Activated CD4-positive, alpha-beta memory T cell treated with anti-CD3 and anti-CD28 coated beads for 36 hours (primary cell): Measurements from ENCODE around the gene PTCD1. TPM values are rescaled to one million over a fixed set of nuclear protein-coding genes. Genes with fewer than 3 reads are reported as not detected.
"Not testable (repeated sequence)": the region's sequence is repeated elsewhere in the genome, so short reads cannot be mapped to it uniquely, and the experiment has no call there.

ENCODE experiments used
- CTCF ChIA-PET: fragments of 350-600 bp; sonication (Branson Sonifier 250); formaldehyde crosslinking; loops from one replicate; lab custom pipeline; 2021; ENCODE audit warnings: antibody characterized with exemption, inconsistent platforms; lab: Charles Lee
- POLR2A ChIA-PET: fragments of 350-600 bp; sonication (Branson Sonifier 250); formaldehyde crosslinking; loops from one replicate; lab custom pipeline; 2021; ENCODE audit warnings: antibody characterized with exemption; lab: Charles Lee
- DNase-seq: peaks from one replicate; pipeline ENCODE4 v3.0.0-alpha.2; 2020
- H3K27ac Mint-ChIP-seq: one replicate; pipeline ENCODE4 v1.8.0; 2021; ENCODE audit warnings: mixed read lengths
- H3K27me3 Mint-ChIP-seq: one replicate; pipeline ENCODE4 v1.8.0; 2021; ENCODE audit warnings: mixed read lengths
- H3K36me3 Mint-ChIP-seq: one replicate; pipeline ENCODE4 v1.8.0; 2021; ENCODE audit warnings: mixed read lengths
- H3K4me1 Mint-ChIP-seq: one replicate; pipeline ENCODE4 v1.8.0; 2021; ENCODE audit warnings: low read depth, mixed read lengths
- H3K4me3 Mint-ChIP-seq: one replicate; pipeline ENCODE4 v1.8.0; 2021; ENCODE audit warnings: mild to moderate bottlenecking, mixed read lengths
- H3K9me3 Mint-ChIP-seq: one replicate; pipeline ENCODE4 v1.8.0; 2021; ENCODE audit warnings: mixed read lengths
- intact Hi-C: fragments of 100-400 bp; cut with micrococcal nuclease; formaldehyde crosslinking; loops from one replicate; pipeline ENCODE4 v1.15.1; 2023
- total RNA-seq, 2 experiments: library from RNA; stranded (reverse); gene quantifications; one replicate each; pipeline ENCODE4 v1.2.3, GENCODE V29; 2021

The PTCD1 gene
- total RNA-seq, 2 experiments from 2014 or later, result 7.4 TPM

- Mint-ChIP-seq H3K27me3 (no peaks in the 10 kb centered on the region), H3K4me3 (no peak overlapping the region), H3K4me1 (peaks cover 3% of the 10 kb centered on the region), H3K36me3 (peaks cover 28% of the 10 kb centered on the region), H3K27ac (no peak overlapping the region), H3K9me3 (no peaks in the 10 kb centered on the region)
- ChIA-PET CTCF (no interaction called here), POLR2A (interaction anchor here (2.1 kb wide), 1 partner anchor 13 kb away, joined by 7 read pairs; the partner anchor contains the start of genes BUD31 and PDAP1)
- intact Hi-C loops, result no loop called here
- no peak for DNase-seq
Observed at GRCh38 chr7:99420986-99421385, 17.6 kb downstream of the PTCD1 start.

GRCh38 chr7:99420213-99420612, 18.4 kb downstream of the PTCD1 start:
- Mint-ChIP-seq H3K9me3 (no peaks in the 10 kb centered on the region), H3K27ac (no peak overlapping the region), H3K4me3 (no peak overlapping the region), H3K4me1 (peaks cover 6% of the 10 kb centered on the region), H3K27me3 (no peaks in the 10 kb centered on the region), H3K36me3 (peaks cover 27% of the 10 kb centered on the region)
- DNase-seq, result no peak
- ChIA-PET POLR2A (interaction anchor here (0.6 to 2.1 kb wide), 3 partner anchors 12 to 77 kb away, joined by 3 to 7 read pairs (median 3); partner anchors contain the start of genes BUD31 and PDAP1), CTCF (interaction anchor here (0.8 kb wide), 1 partner anchor 44 kb away, joined by 3 read pairs; no protein-coding TSS in a partner anchor)
- intact Hi-C loops, result no loop called here

GRCh38 chr7:99419323-99420021, 19.1 kb downstream of the PTCD1 start:
- POLR2A ChIA-PET, result interaction anchor here (2.1 kb wide), 1 partner anchor 12 kb away, joined by 7 read pairs; the partner anchor contains the start of genes BUD31 and PDAP1
- H3K4me1 Mint-ChIP-seq, result peaks cover 8% of the 10 kb centered on the region
- H3K27ac Mint-ChIP-seq, result no peak overlapping the region
- intact Hi-C loops, result no loop called here
- peaks cover 33% of the 10 kb centered on the region for H3K36me3 Mint-ChIP-seq
- no peak for DNase-seq
- no peaks in the 10 kb centered on the region for H3K9me3 Mint-ChIP-seq
- H3K27me3 Mint-ChIP-seq, result no peaks in the 10 kb centered on the region
- CTCF ChIA-PET, result interaction anchor here (0.8 kb wide), 1 partner anchor 44 kb away, joined by 3 read pairs; no protein-coding TSS in a partner anchor
- H3K4me3 Mint-ChIP-seq, result no peak overlapping the region

- DNase-seq, result no peak
- CTCF ChIA-PET, result no interaction called here
- peaks cover 9% of the 10 kb centered on the region for H3K4me1 Mint-ChIP-seq
- no peak overlapping the region for H3K4me3 Mint-ChIP-seq
- no peaks in the 10 kb centered on the region for H3K9me3 Mint-ChIP-seq
- peaks cover 34% of the 10 kb centered on the region for H3K36me3 Mint-ChIP-seq
- POLR2A ChIA-PET, result no interaction called here
- intact Hi-C loops, result no loop called here
- H3K27ac Mint-ChIP-seq, result no peak overlapping the region
- H3K27me3 Mint-ChIP-seq, result no peaks in the 10 kb centered on the region
Observed at GRCh38 chr7:99418260-99418659, 20.3 kb downstream of the PTCD1 start.

- H3K9me3 Mint-ChIP-seq, H3K4me3 Mint-ChIP-seq, intact Hi-C loops, H3K27me3 Mint-ChIP-seq, POLR2A ChIA-PET: not testable (repeated sequence)
- CTCF ChIA-PET, result interaction anchor here (0.8 to 1.0 kb wide), 3 partner anchors 8 to 33 kb away, joined by 3 to 4 read pairs (median 3); no protein-coding TSS in a partner anchor
- peak overlapping the region; percentile 16 for H3K27ac Mint-ChIP-seq
- DNase-seq, result peak; percentile 50
- peaks cover 16% of the 10 kb centered on the region for H3K4me1 Mint-ChIP-seq
- peaks cover 52% of the 10 kb centered on the region for H3K36me3 Mint-ChIP-seq
Observed at GRCh38 chr7:99415513-99416127, 23.0 kb downstream of the PTCD1 start.

GRCh38 chr7:99410635-99411034, 28.0 kb downstream of the PTCD1 start:
- ChIA-PET CTCF (no interaction called here), POLR2A (no interaction called here)
- H3K4me3 Mint-ChIP-seq, result peak overlapping the region; percentile 99
- H3K36me3 Mint-ChIP-seq, result peaks cover 38% of the 10 kb centered on the region
- H3K9me3 Mint-ChIP-seq, result no peaks in the 10 kb centered on the region
- peaks cover 36% of the 10 kb centered on the region for H3K4me1 Mint-ChIP-seq
- no peak for DNase-seq
- intact Hi-C loops, result no loop called here
- no peaks in the 10 kb centered on the region for H3K27me3 Mint-ChIP-seq
- H3K27ac Mint-ChIP-seq, result peak overlapping the region; percentile 58

GRCh38 chr7:99409806-99410205, 28.8 kb downstream of the PTCD1 start:
- CTCF ChIA-PET, result no interaction called here
- Mint-ChIP-seq H3K27me3 (no peaks in the 10 kb centered on the region), H3K4me1 (peaks cover 37% of the 10 kb centered on the region), H3K4me3 (peak overlapping the region; percentile 99), H3K36me3 (peaks cover 33% of the 10 kb centered on the region), H3K9me3 (no peaks in the 10 kb centered on the region), H3K27ac (peak overlapping the region; percentile 99)
- intact Hi-C loops, result loop anchor here (2.0 to 10.0 kb wide), 5 partner anchors 17 to 1019 kb away; partner anchors contain the start of genes FAM200A, MEPCE, ZCWPW1 and ZNF394
- no peak for DNase-seq
- POLR2A ChIA-PET, result interaction anchor here (1.2 to 3.6 kb wide), 6 partner anchors 10 to 80 kb away, joined by 3 to 27 read pairs (median 8); partner anchors contain the start of gene ARPC1B

- H3K9me3 Mint-ChIP-seq, result no peaks in the 10 kb centered on the region
- ChIA-PET POLR2A (interaction anchor here (0.5 to 3.6 kb wide), 16 partner anchors 9 to 1767 kb away, joined by 3 to 27 read pairs (median 5); partner anchors contain the start of genes ARPC1B, CPSF4, PTCD1 and ZNF655), CTCF (interaction anchor here (0.6 kb wide), 1 partner anchor 156 kb away, joined by 5 read pairs; no protein-coding TSS in a partner anchor)
- H3K27ac Mint-ChIP-seq, result peak overlapping the region; percentile 99
- H3K36me3 Mint-ChIP-seq, result peaks cover 32% of the 10 kb centered on the region
- intact Hi-C loops, result loop anchor here (2.0 to 10.0 kb wide), 5 partner anchors 16 to 1020 kb away; partner anchors contain the start of genes FAM200A, MEPCE, ZCWPW1 and ZNF394
- H3K4me1 Mint-ChIP-seq, result peaks cover 39% of the 10 kb centered on the region
- peak overlapping the region; percentile 99 for H3K4me3 Mint-ChIP-seq
- H3K27me3 Mint-ChIP-seq, result no peaks in the 10 kb centered on the region
- DNase-seq, result peak; percentile 30
Observed at GRCh38 chr7:99409192-99409572, 29.4 kb downstream of the PTCD1 start.

GRCh38 chr7:99408379-99409191, 30.0 kb downstream of the PTCD1 start, which contains the start of the genes BUD31 and PDAP1:
BUD31 (plus strand) TSS chr7:99408969; CDS start chr7:99411093, 2,124 bp downstream.
PDAP1 (minus strand) TSS chr7:99408597; CDS start chr7:99408548, 49 bp downstream.
- H3K4me1 Mint-ChIP-seq, result peaks cover 41% of the 10 kb centered on the region
- peak within 1 kb of the TSS; percentile 99 for H3K27ac Mint-ChIP-seq
- no peaks in the 10 kb centered on the region for H3K27me3 Mint-ChIP-seq
- peaks cover 35% of the 10 kb centered on the region for H3K36me3 Mint-ChIP-seq
- H3K4me3 Mint-ChIP-seq, result peak within 1 kb of the TSS; percentile 99
- no peaks in the 10 kb centered on the region for H3K9me3 Mint-ChIP-seq
- CTCF ChIA-PET, result interaction anchor here (0.6 to 2.0 kb wide), 3 partner anchors 9 to 156 kb away, joined by 4 to 5 read pairs (median 4); no protein-coding TSS in a partner anchor
- POLR2A ChIA-PET, result interaction anchor here (0.5 to 3.6 kb wide), 18 partner anchors 9 to 1768 kb away, joined by 3 to 27 read pairs (median 4); partner anchors contain the start of genes ARPC1A, ARPC1B, CPSF4 and PTCD1
- intact Hi-C loops, result loop anchor here (1.0 to 10.0 kb wide), 9 partner anchors 16 to 1020 kb away; partner anchors contain the start of genes ARPC1B, CPSF4, FAM200A and MEPCE
- peak; percentile 97 for DNase-seq

GRCh38 chr7:99407872-99408378, 30.7 kb downstream of the PTCD1 start:
- Mint-ChIP-seq H3K27me3 (no peaks in the 10 kb centered on the region), H3K36me3 (peaks cover 36% of the 10 kb centered on the region), H3K9me3 (no peaks in the 10 kb centered on the region), H3K4me1 (peaks cover 37% of the 10 kb centered on the region), H3K4me3 (peak overlapping the region; percentile 99), H3K27ac (peak overlapping the region; percentile 99)
- ChIA-PET POLR2A (interaction anchor here (1.1 to 3.6 kb wide), 11 partner anchors 9 to 150 kb away, joined by 3 to 27 read pairs (median 7); partner anchors contain the start of genes ARPC1A, ARPC1B, CPSF4 and PTCD1), CTCF (interaction anchor here (0.6 to 2.0 kb wide), 7 partner anchors 8 to 351 kb away, joined by 3 to 5 read pairs (median 4); partner anchors contain the start of gene ZKSCAN5)
- intact Hi-C loops, result loop anchor here (1.0 to 10.0 kb wide), 9 partner anchors 15 to 1021 kb away; partner anchors contain the start of genes ARPC1B, CPSF4, FAM200A and MEPCE
- DNase-seq, result peak; percentile 58
